Endothelial cell (in vitro differentiated cells): ENCODE results near the gene RPS6KA6. TPM values are rescaled to one million over a fixed set of nuclear protein-coding genes. Genes with fewer than 3 reads are reported as not detected.
A peak's percentile ranks its signal among the peaks of the same experiment; 100 is the strongest.

Experiments used
- DNase-seq: peaks from one replicate; pipeline ENCODE4 v3.0.0; 2021; ENCODE audit warnings: low spot score
- H3K27ac Mint-ChIP-seq: one replicate; pipeline ENCODE4 v1.8.0; 2021; ENCODE audit warnings: mixed read lengths, inconsistent platforms; ENCODE audit not compliant: unreplicated experiment
- H3K27me3 Mint-ChIP-seq: one replicate; pipeline ENCODE4 v1.8.0; 2021; ENCODE audit warnings: mild to moderate bottlenecking, moderate library complexity, mixed read lengths, inconsistent platforms; ENCODE audit not compliant: unreplicated experiment
- H3K36me3 Mint-ChIP-seq: one replicate; pipeline ENCODE4 v1.8.0; 2021; ENCODE audit warnings: mild to moderate bottlenecking, low read depth, mixed read lengths, inconsistent platforms; ENCODE audit not compliant: unreplicated experiment
- H3K4me1 Mint-ChIP-seq: one replicate; pipeline ENCODE4 v1.8.0; 2021; ENCODE audit warnings: mild to moderate bottlenecking, mixed read lengths, inconsistent platforms; ENCODE audit not compliant: unreplicated experiment
- H3K4me3 Mint-ChIP-seq: one replicate; pipeline ENCODE4 v1.8.0; 2021; ENCODE audit warnings: mild to moderate bottlenecking, mixed read lengths, inconsistent platforms; ENCODE audit not compliant: unreplicated experiment
- H3K9me3 Mint-ChIP-seq: one replicate; pipeline ENCODE4 v1.8.0; 2021; ENCODE audit warnings: mixed read lengths, inconsistent platforms; ENCODE audit not compliant: unreplicated experiment
- microRNA-seq: library from miRNA; unstranded; fragments of <30 nt; microRNA quantifications from one replicate; pipeline ENCODE4, GENCODE V29; 2020; ENCODE audit not compliant: unreplicated experiment
- total RNA-seq: library from RNA; stranded (reverse); fragmentation: NEBNext Ultra II Directional; extraction: Animal tissue kit (Norgen Biotek cat#: 25700); gene quantifications from one replicate; pipeline ENCODE4 v1.2.1, GENCODE V29; 2021; ENCODE audit not compliant: unreplicated experiment
- TF ChIP-seq, protein P1 (sequence below): fragments of 200-600 bp; sonication (generic); IDR thresholded peaks from one replicate; pipeline ENCODE4 v1.5.0; 2021; ENCODE audit warnings: antibody characterized with exemption; ENCODE audit not compliant: unreplicated experiment

Gene RPS6KA6
- total RNA-seq, 1 donor from 2014 or later, result 7.4 TPM

DNA sequence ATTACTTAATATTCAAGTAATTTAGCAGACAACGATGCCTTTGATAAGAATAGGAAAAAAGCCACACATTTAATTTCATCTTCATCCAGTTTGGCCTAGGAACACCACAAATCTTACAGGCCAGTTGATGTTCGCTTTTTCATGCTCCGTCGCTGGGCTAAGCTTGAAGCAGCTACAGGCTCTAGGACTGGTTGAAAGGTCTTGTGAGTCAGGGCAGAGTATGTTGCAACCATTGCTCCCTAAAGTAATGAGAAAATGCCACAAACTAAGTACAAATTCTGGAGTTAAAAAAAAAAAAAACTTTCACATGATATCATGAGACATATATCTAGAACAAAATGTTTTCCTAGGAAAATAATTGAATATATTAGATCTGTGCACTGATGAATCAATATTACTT, 123.8 kb downstream of the RPS6KA6 start:
- DNase-seq, result no peak
- Mint-ChIP-seq H3K27ac (no peak overlapping the region), H3K4me3 (no peak overlapping the region), H3K4me1 (peaks cover 4% of the 10 kb centered on the region), H3K36me3 (no peaks in the 10 kb centered on the region), H3K9me3 (no peaks in the 10 kb centered on the region), H3K27me3 (no peaks in the 10 kb centered on the region)
- TF ChIP-seq, protein P1, sequence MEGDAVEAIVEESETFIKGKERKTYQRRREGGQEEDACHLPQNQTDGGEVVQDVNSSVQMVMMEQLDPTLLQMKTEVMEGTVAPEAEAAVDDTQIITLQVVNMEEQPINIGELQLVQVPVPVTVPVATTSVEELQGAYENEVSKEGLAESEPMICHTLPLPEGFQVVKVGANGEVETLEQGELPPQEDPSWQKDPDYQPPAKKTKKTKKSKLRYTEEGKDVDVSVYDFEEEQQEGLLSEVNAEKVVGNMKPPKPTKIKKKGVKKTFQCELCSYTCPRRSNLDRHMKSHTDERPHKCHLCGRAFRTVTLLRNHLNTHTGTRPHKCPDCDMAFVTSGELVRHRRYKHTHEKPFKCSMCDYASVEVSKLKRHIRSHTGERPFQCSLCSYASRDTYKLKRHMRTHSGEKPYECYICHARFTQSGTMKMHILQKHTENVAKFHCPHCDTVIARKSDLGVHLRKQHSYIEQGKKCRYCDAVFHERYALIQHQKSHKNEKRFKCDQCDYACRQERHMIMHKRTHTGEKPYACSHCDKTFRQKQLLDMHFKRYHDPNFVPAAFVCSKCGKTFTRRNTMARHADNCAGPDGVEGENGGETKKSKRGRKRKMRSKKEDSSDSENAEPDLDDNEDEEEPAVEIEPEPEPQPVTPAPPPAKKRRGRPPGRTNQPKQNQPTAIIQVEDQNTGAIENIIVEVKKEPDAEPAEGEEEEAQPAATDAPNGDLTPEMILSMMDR, result no peak

DNA sequence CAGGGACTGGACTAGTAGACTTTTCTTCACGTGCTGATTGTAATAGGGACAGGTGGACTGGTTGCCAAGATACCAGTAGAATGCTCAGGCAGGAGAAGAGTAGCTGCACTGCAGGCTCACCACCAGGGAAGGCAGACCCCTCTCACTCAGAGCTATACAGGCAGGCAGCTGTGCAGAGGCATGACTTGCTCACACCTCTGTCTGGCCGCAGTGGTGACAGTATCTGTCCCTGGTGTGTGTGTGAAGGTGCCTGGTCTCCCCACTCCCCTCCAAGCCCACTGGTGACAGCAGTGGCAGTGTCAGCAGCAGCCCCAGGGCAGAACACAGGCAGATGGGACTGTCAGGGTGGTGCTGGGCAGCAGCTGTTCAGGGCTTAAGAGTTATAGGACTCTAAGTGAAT, 140.7 kb downstream of the RPS6KA6 start:
- H3K4me1 Mint-ChIP-seq, result no peaks in the 10 kb centered on the region
- TF ChIP-seq, protein P1, result no peak
- H3K9me3 Mint-ChIP-seq, result no peaks in the 10 kb centered on the region
- H3K4me3 Mint-ChIP-seq, result no peak overlapping the region
- no peaks in the 10 kb centered on the region for H3K36me3 Mint-ChIP-seq
- no peak for DNase-seq
- no peak overlapping the region for H3K27ac Mint-ChIP-seq
- peaks cover 1% of the 10 kb centered on the region for H3K27me3 Mint-ChIP-seq

DNA sequence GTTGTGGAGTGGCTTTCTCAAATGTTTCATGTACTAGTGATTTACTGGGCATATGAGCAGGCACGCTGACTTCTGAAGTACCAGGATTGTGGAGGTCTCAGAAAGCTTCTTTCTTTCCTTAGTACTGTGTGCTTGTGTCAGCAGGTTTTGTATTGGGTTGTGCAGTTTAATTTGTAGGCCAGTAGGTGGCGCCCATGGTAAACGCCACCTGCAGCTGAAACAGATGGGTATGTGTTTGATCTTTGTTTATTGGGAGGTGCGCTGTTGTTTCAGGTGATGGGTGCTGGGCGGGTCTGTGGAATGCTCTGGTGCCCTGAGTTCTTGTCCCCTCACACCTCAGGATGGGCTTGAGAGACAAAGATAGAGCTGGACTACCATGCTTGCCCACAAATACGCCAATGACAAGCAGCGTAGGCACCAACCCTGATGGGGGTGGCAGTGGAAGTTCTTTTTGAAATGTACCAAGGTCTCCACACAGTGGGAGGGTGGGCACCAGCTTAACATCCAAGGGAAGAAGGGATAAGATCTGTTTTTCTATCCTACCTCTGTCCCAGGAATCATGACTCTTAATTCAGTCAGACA, 141.5 kb downstream of the RPS6KA6 start:
- Mint-ChIP-seq H3K27ac (no peak overlapping the region), H3K27me3 (peaks cover 1% of the 10 kb centered on the region), H3K4me1 (no peaks in the 10 kb centered on the region), H3K9me3 (no peaks in the 10 kb centered on the region), H3K4me3 (no peak overlapping the region), H3K36me3 (no peaks in the 10 kb centered on the region)
- DNase-seq, result peak; percentile 24
- TF ChIP-seq, protein P1, result peak; percentile 65

DNA sequence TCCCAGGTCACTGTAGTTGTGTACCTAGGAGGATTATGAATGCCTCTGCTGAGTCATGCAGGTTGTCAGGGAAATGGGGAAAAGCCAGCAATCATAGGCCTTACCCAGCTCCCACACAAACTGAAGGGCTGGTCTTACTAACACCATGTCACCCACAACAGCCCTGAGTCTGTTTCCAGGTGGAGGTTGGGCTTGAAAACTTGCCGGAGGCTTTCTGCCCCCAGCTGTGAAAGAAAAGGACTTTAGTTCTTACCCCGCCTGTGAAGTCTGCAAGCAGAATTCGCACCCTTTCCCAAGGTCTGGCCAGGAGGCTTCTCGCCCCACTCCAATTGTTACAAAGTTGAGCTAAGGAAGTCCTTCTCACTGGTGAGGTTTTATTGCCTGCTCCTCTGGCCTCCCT, 143.9 kb downstream of the RPS6KA6 start:
- Mint-ChIP-seq H3K4me3 (no peak overlapping the region), H3K36me3 (no peaks in the 10 kb centered on the region), H3K27ac (no peak overlapping the region), H3K9me3 (no peaks in the 10 kb centered on the region), H3K27me3 (peaks cover 1% of the 10 kb centered on the region), H3K4me1 (no peaks in the 10 kb centered on the region)
- TF ChIP-seq, protein P1, result no peak
- no peak for DNase-seq

Small RNA genes lying within 50 kb of the gene (microRNA-seq; reads per million reads assigned to microRNA genes)
- gene MIR548I4, result not detected
